Spleen (tissue), 3 donors: ENCODE data around the gene NDE1.

Experiments used
- POLR2A ChIP-seq, 3 donors: fragments of 450-650 bp; IDR thresholded peaks; one replicate each; pipeline ENCODE4 v1.5.1; 2017; ENCODE audit warnings: antibody characterized with exemption in 3 of 3, mild to moderate bottlenecking in 1 of 3
- POLR2AphosphoS5 ChIP-seq, 3 donors: sonication (generic); formaldehyde crosslinking; IDR thresholded peaks; one replicate each; pipeline ENCODE4 v1.5.1; 2017; ENCODE audit warnings: antibody characterized with exemption in 3 of 3

GRCh38 chr16:15648135-15648730, 1.8 kb upstream of the NDE1 start:
- no peak for TF ChIP-seq POLR2AphosphoS5 (IDR thresholded peaks at IDR 0.05)
- TF ChIP-seq POLR2A (IDR thresholded peaks at IDR 0.05) = no peak
